ENCODE results near the gene DHX8. TPM values are rescaled to one million over a fixed set of nuclear protein-coding genes. Genes with fewer than 3 reads are reported as not detected.

Gene DHX8
- total RNA-seq, 6 experiments from 2014 or later, result 57.2 to 65.6 (median 61.7) TPM

GRCh38 chr17:43517615-43518386 is 34.0 kb downstream of the DHX8 start:
- Mint-ChIP-seq H3K27me3 (ENCODE audit: insufficient read depth) (no peaks in the 10 kb centered on the region), H3K27ac (peak overlapping the region; percentile 67), H3K36me3 (ENCODE audit: low read depth) (peaks cover 22% of the 10 kb centered on the region), H3K4me3 (no peak overlapping the region), H3K4me1 (ENCODE audit: low read depth) (peaks cover 18% of the 10 kb centered on the region), H3K9me3 (no peaks in the 10 kb centered on the region)
- TF ChIP-seq CTCF (IDR thresholded peaks at IDR 0.05), result no peak
- peak; percentile 54 for DNase-seq

- DNase-seq, result no peak
- Mint-ChIP-seq H3K27ac (no peak overlapping the region), H3K27me3 (ENCODE audit: insufficient read depth) (no peaks in the 10 kb centered on the region), H3K36me3 (ENCODE audit: low read depth) (peaks cover 28% of the 10 kb centered on the region), H3K9me3 (no peaks in the 10 kb centered on the region), H3K4me3 (no peak overlapping the region), H3K4me1 (ENCODE audit: low read depth) (peaks cover 31% of the 10 kb centered on the region)
- TF ChIP-seq CTCF (IDR thresholded peaks at IDR 0.05), result no peak
Measured at GRCh38 chr17:43521389-43521788, 37.6 kb downstream of the DHX8 start.

GRCh38 chr17:43524945-43525575 is 41.3 kb downstream of the DHX8 start:
- Mint-ChIP-seq H3K4me1 (ENCODE audit: low read depth) (peaks cover 17% of the 10 kb centered on the region), H3K27me3 (ENCODE audit: insufficient read depth) (no peaks in the 10 kb centered on the region), H3K36me3 (ENCODE audit: low read depth) (peaks cover 22% of the 10 kb centered on the region), H3K4me3 (no peak overlapping the region), H3K27ac (peak overlapping the region; percentile 56; the same call in 1 of the 2 replicates), H3K9me3 (no peaks in the 10 kb centered on the region)
- DNase-seq, result no peak
- TF ChIP-seq CTCF (IDR thresholded peaks at IDR 0.05), result no peak

- DNase-seq, result no peak
- peaks cover 36% of the 10 kb centered on the region for H3K4me1 Mint-ChIP-seq (ENCODE audit: low read depth)
Measured at GRCh38 chr17:43526886-43527648, 43.3 kb downstream of the DHX8 start.

More at GRCh38 chr17:43526886-43527648, 43.3 kb downstream of the DHX8 start:
- no peak for TF ChIP-seq CTCF (IDR thresholded peaks at IDR 0.05)
- no peaks in the 10 kb centered on the region for H3K27me3 Mint-ChIP-seq (ENCODE audit: insufficient read depth)
- H3K27ac Mint-ChIP-seq, result no peak overlapping the region
- H3K9me3 Mint-ChIP-seq, result no peaks in the 10 kb centered on the region
- no peak overlapping the region for H3K4me3 Mint-ChIP-seq
- peaks cover 6% of the 10 kb centered on the region; the same call in 1 of the 2 replicates for H3K36me3 Mint-ChIP-seq (ENCODE audit: low read depth)

Measured in HFFc6 (cell line).